Endodermal cell (in vitro differentiated cells): ENCODE data around the gene PARD3B. TPM values are rescaled to one million over a fixed set of nuclear protein-coding genes. Genes with fewer than 3 reads are reported as not detected.

ENCODE experiments used
- DNase-seq: peaks from one replicate; pipeline ENCODE4 v3.0.0-alpha.2; 2017
- H3K27ac ChIP-seq: 2 replicates; pipeline ENCODE4 v1.5.1; 2013; ENCODE audit warnings: mild to moderate bottlenecking, low read depth, low read length, moderate library complexity
- H3K27me3 ChIP-seq: 2 replicates; pipeline ENCODE4 v1.6.1; 2013; ENCODE audit warnings: mild to moderate bottlenecking, low read length, moderate library complexity; ENCODE audit not compliant: insufficient read depth, control insufficient read depth, poor library complexity, severe bottlenecking
- H3K36me3 ChIP-seq: 2 replicates; pipeline ENCODE4 v1.7.0; 2013; ENCODE audit warnings: mild to moderate bottlenecking, low read length, moderate library complexity; ENCODE audit not compliant: control insufficient read depth, insufficient read depth
- H3K4me1 ChIP-seq: one replicate; pipeline ENCODE4 v1.7.0; 2013; ENCODE audit warnings: low read length; ENCODE audit not compliant: control insufficient read depth, insufficient read depth
- H3K4me3 ChIP-seq: 2 replicates; pipeline ENCODE4 v1.5.1; 2013; ENCODE audit warnings: mild to moderate bottlenecking, low read length, moderate library complexity
- H3K9ac ChIP-seq: 2 replicates; pipeline ENCODE4 v1.6.1; 2013; ENCODE audit warnings: mild to moderate bottlenecking, low read length, moderate library complexity; ENCODE audit not compliant: poor library complexity, severe bottlenecking; ENCODE audit errors: extremely low read depth
- H3K9me3 ChIP-seq: 2 replicates; pipeline ENCODE4 v1.6.1; 2013; ENCODE audit warnings: mild to moderate bottlenecking, low read length, moderate library complexity; ENCODE audit not compliant: control insufficient read depth
- H3K27ac Mint-ChIP-seq: 2 replicates; pipeline ENCODE4 v1.8.0; 2020; ENCODE audit warnings: mixed read lengths
- H3K27me3 Mint-ChIP-seq: 2 replicates; pipeline ENCODE4 v1.8.0; 2021; ENCODE audit warnings: mild to moderate bottlenecking, mixed read lengths; ENCODE audit not compliant: insufficient read depth
- H3K36me3 Mint-ChIP-seq: 2 replicates; pipeline ENCODE4 v1.8.0; 2020; ENCODE audit warnings: low read depth, mixed read lengths
- H3K4me1 Mint-ChIP-seq: 2 replicates; pipeline ENCODE4 v1.8.0; 2020; ENCODE audit warnings: mixed read lengths
- H3K4me3 Mint-ChIP-seq: 2 replicates; pipeline ENCODE4 v1.8.0; 2020; ENCODE audit warnings: mild to moderate bottlenecking, moderate library complexity, mixed read lengths
- H3K9me3 Mint-ChIP-seq: 2 replicates; pipeline ENCODE4 v1.8.0; 2020; ENCODE audit warnings: mild to moderate bottlenecking, mixed read lengths
- CTCF ChIP-seq: fragments of 200-600 bp; sonication (generic); conservative IDR thresholded peaks from 2 replicates; pipeline ENCODE4 v1.5.0; 2021; ENCODE audit warnings: antibody characterized with exemption, mild to moderate bottlenecking
- WGBS, 2 experiments: methylation state at CpG; one replicate each; pipeline versions ENCODE4 v1.1.5 to v1.1.7; 2013; ENCODE audit warnings: missing lambda C conversion rate in 2 of 2, mixed read lengths in 1 of 2; ENCODE audit not compliant: insufficient coverage in 1 of 2, insufficient read length in 1 of 2; 5-methylcytosine and 5-hydroxymethylcytosine counted together
- total RNA-seq, 2 donors: library from RNA; stranded (reverse); fragmentation: NEBNext Ultra II Directional in 1 of 2; extraction: Animal tissue kit (Norgen Biotek cat#: 25700) in 1 of 2; gene quantifications; 2 replicates in 1 of 2; 3 replicates in 1 of 2; pipeline ENCODE4 v1.2.1, GENCODE V29; 2021

The PARD3B gene
- total RNA-seq, 2 donors from 2014 or later = 2.5 to 5.6 TPM

GRCh38 chr2:205580212-205580987 is 1035.1 kb downstream of the PARD3B start:
- Histone ChIP-seq H3K27me3 (no peaks in the 10 kb centered on the region), H3K4me3 (no peak overlapping the region), H3K36me3 (no peaks in the 10 kb centered on the region), H3K4me1 (no peaks in the 10 kb centered on the region), H3K9me3 (peaks cover under 1% of the 10 kb centered on the region), H3K9ac (no peak overlapping the region), H3K27ac (no peak overlapping the region)
- Mint-ChIP-seq H3K36me3 (peaks cover 1% of the 10 kb centered on the region), H3K27me3 (no peaks in the 10 kb centered on the region), H3K4me1 (no peaks in the 10 kb centered on the region), H3K27ac (no peak overlapping the region), H3K9me3 (peaks cover 9% of the 10 kb centered on the region), H3K4me3 (no peak overlapping the region)
- DNase-seq = no peak
- WGBS, 2 experiments = 91 to 96% methylated on average over 4 to 8 of the region's 8 CpGs
- no peak for TF ChIP-seq CTCF

GRCh38 chr2:205582366-205582765 is 1037.1 kb downstream of the PARD3B start:
- Histone ChIP-seq H3K4me3 (no peak overlapping the region), H3K4me1 (no peaks in the 10 kb centered on the region), H3K9me3 (no peaks in the 10 kb centered on the region), H3K27me3 (no peaks in the 10 kb centered on the region), H3K27ac (no peak overlapping the region), H3K36me3 (no peaks in the 10 kb centered on the region), H3K9ac (no peak overlapping the region)
- H3K4me1 Mint-ChIP-seq = no peaks in the 10 kb centered on the region
- no peaks in the 10 kb centered on the region for H3K27me3 Mint-ChIP-seq
- no peak overlapping the region for H3K27ac Mint-ChIP-seq
- no peak for DNase-seq
- H3K4me3 Mint-ChIP-seq = no peak overlapping the region
- no peaks in the 10 kb centered on the region for H3K36me3 Mint-ChIP-seq
- WGBS, 2 experiments = 83% methylated on average over 2 of the region's 2 CpGs; no CpG with 5 or more reads in 1 of the 2 experiments
- H3K9me3 Mint-ChIP-seq = no peaks in the 10 kb centered on the region
- TF ChIP-seq CTCF = no peak

- Histone ChIP-seq H3K27ac (no peak overlapping the region), H3K4me1 (no peaks in the 10 kb centered on the region), H3K4me3 (no peak overlapping the region), H3K27me3 (no peaks in the 10 kb centered on the region), H3K9ac (no peak overlapping the region), H3K36me3 (no peaks in the 10 kb centered on the region), H3K9me3 (no peaks in the 10 kb centered on the region)
- DNase-seq = no peak
- Mint-ChIP-seq H3K9me3 (no peaks in the 10 kb centered on the region), H3K27ac (no peak overlapping the region), H3K4me1 (no peaks in the 10 kb centered on the region), H3K4me3 (no peak overlapping the region), H3K27me3 (peaks cover 10% of the 10 kb centered on the region), H3K36me3 (no peaks in the 10 kb centered on the region)
- TF ChIP-seq CTCF = no peak
- 82 to 92% methylated on average over 4 to 10 of the region's 10 CpGs for WGBS, 2 experiments
These were observed 1040.4 kb downstream of the PARD3B start for GRCh38 chr2:205585449-205586383.
